Upper lobe of right lung (tissue), 1 donor: Measurements from ENCODE around the gene ATP1A4. TPM values are rescaled to one million over a fixed set of nuclear protein-coding genes. Genes with fewer than 3 reads are reported as not detected.

ENCODE experiments used
- ATAC-seq: fragments of 200-7000 bp; cut with Tn5 transposase; one replicate; pipeline ENCODE4 v1.9.1; 2020; ENCODE audit warnings: mild to moderate bottlenecking, moderate library complexity
- DNase-seq: peaks from one replicate; pipeline ENCODE4 v3.0.0-alpha.2; 2020
- H3K27ac ChIP-seq: fragments of 200-600 bp; one replicate; pipeline ENCODE4 v1.8.0; 2022
- H3K27me3 ChIP-seq: fragments of 200-600 bp; one replicate; pipeline ENCODE4 v1.8.0; 2022; ENCODE audit warnings: mild to moderate bottlenecking
- H3K36me3 ChIP-seq: fragments of 200-600 bp; one replicate; pipeline ENCODE4 v1.8.0; 2022
- H3K4me1 ChIP-seq: fragments of 200-600 bp; one replicate; pipeline ENCODE4 v1.8.0; 2022
- H3K4me3 ChIP-seq: fragments of 200-600 bp; one replicate; pipeline ENCODE4 v1.8.0; 2022; ENCODE audit warnings: mild to moderate bottlenecking
- H3K9me3 ChIP-seq: fragments of 200-600 bp; one replicate; pipeline ENCODE4 v1.8.0; 2022
- CTCF ChIP-seq: fragments of 200-600 bp; IDR thresholded peaks from one replicate; pipeline ENCODE4 v1.8.0; 2022; ENCODE audit warnings: antibody characterized with exemption
- intact Hi-C: fragments of 100-400 bp; cut with DNase I; formaldehyde crosslinking; loops from one replicate; pipeline ENCODE4 v1.11.0; 2022
- total RNA-seq: library from RNA; stranded (reverse); fragmentation: NEBNext Ultra II Directional; extraction: Animal tissue kit (Norgen Biotek cat#: 25700); gene quantifications from one replicate; pipeline ENCODE4 v1.2.1, GENCODE V29; 2021
- donor health status: DM: no; HTN: yes; CAD: no; lungs with severe emphysema.

The ATP1A4 gene
- total RNA-seq, 1 donor from 2014 or later, result 0.96 TPM

GRCh38 chr1:160193832-160194736, 42.7 kb downstream of the ATP1A4 start:
- H3K27ac ChIP-seq, result no peak overlapping the region
- H3K36me3 ChIP-seq, result no peaks in the 10 kb centered on the region
- intact Hi-C loops, result loop anchor here (10.0 kb wide), 1 partner anchor 61 kb away; no protein-coding TSS in a partner anchor
- TF ChIP-seq CTCF, result no peak
- H3K4me1 ChIP-seq, result peaks cover 4% of the 10 kb centered on the region
- no peak overlapping the region for H3K4me3 ChIP-seq
- DNase-seq (no peak), ATAC-seq (no peak)
- no peaks in the 10 kb centered on the region for H3K9me3 ChIP-seq
- no peaks in the 10 kb centered on the region for H3K27me3 ChIP-seq

DNA sequence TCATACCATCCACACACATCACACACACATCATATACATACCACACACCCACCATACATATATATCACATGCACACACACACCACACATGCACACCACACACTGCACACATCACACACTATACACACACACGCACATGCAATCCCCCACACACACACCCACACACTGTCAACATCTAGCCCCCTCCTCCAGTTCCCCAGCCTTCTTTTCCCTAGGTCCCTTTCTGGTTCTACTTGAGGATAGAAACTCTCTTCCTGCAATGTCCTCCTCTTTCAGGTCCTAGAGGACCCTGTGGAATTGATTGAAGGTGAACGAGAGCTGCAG, 43.3 kb downstream of the ATP1A4 start:
- Histone ChIP-seq H3K27me3 (no peaks in the 10 kb centered on the region), H3K4me1 (peaks cover 4% of the 10 kb centered on the region), H3K9me3 (no peaks in the 10 kb centered on the region), H3K36me3 (no peaks in the 10 kb centered on the region), H3K27ac (no peak overlapping the region), H3K4me3 (no peak overlapping the region)
- ATAC-seq (no peak), DNase-seq (no peak)
- TF ChIP-seq CTCF, result no peak
- intact Hi-C loops, result loop anchor here (10.0 kb wide), 1 partner anchor 60 kb away; no protein-coding TSS in a partner anchor

- no peak for DNase-seq
- Histone ChIP-seq H3K27me3 (no peaks in the 10 kb centered on the region), H3K4me1 (peaks cover 4% of the 10 kb centered on the region), H3K4me3 (no peak overlapping the region), H3K36me3 (no peaks in the 10 kb centered on the region), H3K9me3 (no peaks in the 10 kb centered on the region), H3K27ac (no peak overlapping the region)
- TF ChIP-seq CTCF, result no peak
- no peak for ATAC-seq
- intact Hi-C loops, result loop anchor here (10.0 kb wide), 1 partner anchor 59 kb away; no protein-coding TSS in a partner anchor
Measured at GRCh38 chr1:160196143-160196542, 44.7 kb downstream of the ATP1A4 start.

DNA sequence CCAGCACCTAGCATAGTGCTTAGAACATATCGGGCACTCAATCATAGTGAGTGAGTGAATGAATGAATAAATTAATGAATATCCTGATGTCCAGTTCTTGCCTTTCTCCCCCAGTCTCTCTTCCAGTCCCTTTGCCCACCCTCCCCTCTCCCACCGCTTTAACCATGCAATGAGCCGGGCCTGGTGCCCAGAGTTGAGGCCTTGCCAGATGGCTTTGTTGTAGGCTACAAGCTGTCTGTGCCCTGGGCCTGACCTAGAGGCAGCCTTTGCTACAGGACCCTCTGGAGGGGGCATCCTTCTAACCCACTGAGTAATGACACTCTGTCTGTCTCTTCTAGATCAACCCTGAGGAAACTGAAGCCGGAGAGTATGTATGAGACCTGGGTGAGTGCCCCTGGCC, 45.8 kb downstream of the ATP1A4 start:
- H3K9me3 ChIP-seq, result no peaks in the 10 kb centered on the region
- ATAC-seq (no peak), DNase-seq (no peak)
- no peaks in the 10 kb centered on the region for H3K27me3 ChIP-seq
- intact Hi-C loops, result loop anchor here (10.0 kb wide), 1 partner anchor 58 kb away; no protein-coding TSS in a partner anchor
- TF ChIP-seq CTCF, result no peak
- peaks cover 4% of the 10 kb centered on the region for H3K4me1 ChIP-seq
- no peaks in the 10 kb centered on the region for H3K36me3 ChIP-seq
- H3K27ac ChIP-seq, result no peak overlapping the region
- H3K4me3 ChIP-seq, result no peak overlapping the region

DNA sequence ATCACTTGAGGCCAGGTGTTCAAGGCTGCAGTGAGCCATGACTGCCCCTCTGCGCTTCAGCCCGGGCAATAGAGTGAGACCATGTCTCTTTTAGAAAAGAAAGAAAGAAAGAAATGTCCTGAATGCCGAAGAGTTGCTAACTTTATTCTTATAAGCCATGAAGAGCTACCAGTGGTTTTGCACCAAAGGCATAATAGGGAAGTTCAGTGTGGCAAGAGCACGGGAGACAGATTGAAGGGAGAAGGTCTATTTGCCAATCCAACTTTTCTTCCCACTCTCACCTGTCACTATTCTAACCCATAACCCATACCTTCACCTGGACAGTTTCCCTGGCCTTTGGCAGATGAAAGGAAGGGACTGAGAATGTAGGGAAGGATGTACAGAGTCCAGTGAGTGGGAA, 49.4 kb downstream of the ATP1A4 start:
- no peak for TF ChIP-seq CTCF
- ATAC-seq, result no peak
- DNase-seq, result no peak

More for the DNA sequence above, 49.4 kb downstream of the ATP1A4 start:
- Histone ChIP-seq H3K9me3 (no peaks in the 10 kb centered on the region), H3K36me3 (no peaks in the 10 kb centered on the region), H3K27ac (no peak overlapping the region), H3K4me3 (no peak overlapping the region), H3K4me1 (peaks cover 10% of the 10 kb centered on the region), H3K27me3 (no peaks in the 10 kb centered on the region)
- intact Hi-C loops, result no loop called here
